Fibroblast of skin of scalp (primary cell): ENCODE results near the gene FUBP1.
A peak's percentile ranks its signal among the peaks of the same experiment; 100 is the strongest.
"Not testable (repeated sequence)": the region's sequence is repeated elsewhere in the genome, so short reads cannot be mapped to it uniquely, and the experiment has no call there.

Experiments
- DNase-seq: peaks from one replicate; pipeline ENCODE4 v3.0.0-alpha.2; 2013

Gene FUBP1

DNA sequence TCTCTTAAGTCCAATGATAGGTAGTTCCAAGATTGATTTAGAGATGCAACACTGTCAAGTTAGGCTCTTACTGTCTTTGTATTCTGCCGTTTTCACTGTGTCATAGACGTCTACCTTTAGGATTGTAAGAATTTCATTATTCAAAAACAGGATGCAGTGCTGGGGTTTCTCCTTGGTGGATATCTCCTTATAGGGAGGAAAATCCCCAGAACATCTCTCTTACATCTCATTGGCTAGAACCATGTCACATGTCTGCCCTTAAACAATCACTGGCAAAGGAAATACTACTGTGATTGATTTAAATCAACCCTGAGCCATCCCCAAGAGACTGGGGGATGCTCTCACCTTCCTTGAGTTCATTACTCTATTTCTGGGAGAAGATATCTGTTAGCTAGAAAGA is 10.9 kb upstream of the FUBP1 start:
- DNase-seq: no peak

DNA sequence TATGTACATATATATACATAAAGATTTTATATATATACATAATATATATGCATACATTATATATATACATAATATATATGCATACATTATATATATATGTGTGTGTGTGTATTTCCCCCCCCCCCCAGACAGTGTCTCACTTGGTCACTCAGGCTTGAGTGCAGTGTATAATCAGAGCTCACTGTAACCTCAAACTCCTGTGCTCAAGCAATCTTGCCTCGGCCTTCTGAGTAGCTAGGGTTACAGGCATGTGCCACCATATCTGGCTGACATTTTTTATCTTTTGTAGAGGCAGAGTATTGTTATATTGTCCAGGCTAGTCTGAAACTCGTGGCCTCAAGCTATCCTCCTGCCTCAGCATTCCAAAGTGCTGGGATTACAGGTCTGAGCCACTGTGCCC is 9.0 kb upstream of the FUBP1 start:
- DNase-seq: no peak

- no peak for DNase-seq
Observed at GRCh38 chr1:77986810-77987209, 7.9 kb upstream of the FUBP1 start.

GRCh38 chr1:77984629-77985028 is 5.8 kb upstream of the FUBP1 start:
- no peak for DNase-seq

DNA sequence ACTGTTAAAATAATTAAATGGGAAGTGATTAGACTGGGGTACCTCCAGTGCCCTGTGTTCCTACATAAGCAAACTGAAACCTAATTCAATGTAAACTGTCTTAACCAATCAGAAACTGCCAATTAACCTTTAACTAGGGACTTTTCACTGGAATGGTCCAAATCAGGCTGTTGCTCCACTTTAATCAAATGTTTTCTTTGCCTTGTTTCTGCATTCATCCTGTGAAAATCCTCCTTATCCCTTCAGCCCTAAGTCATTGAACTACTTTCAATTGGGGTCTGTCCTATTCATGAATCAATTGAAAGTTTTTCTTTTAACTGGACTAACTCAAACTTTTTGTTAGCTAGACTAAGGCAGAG is 5.1 kb upstream of the FUBP1 start:
- no peak for DNase-seq

DNA sequence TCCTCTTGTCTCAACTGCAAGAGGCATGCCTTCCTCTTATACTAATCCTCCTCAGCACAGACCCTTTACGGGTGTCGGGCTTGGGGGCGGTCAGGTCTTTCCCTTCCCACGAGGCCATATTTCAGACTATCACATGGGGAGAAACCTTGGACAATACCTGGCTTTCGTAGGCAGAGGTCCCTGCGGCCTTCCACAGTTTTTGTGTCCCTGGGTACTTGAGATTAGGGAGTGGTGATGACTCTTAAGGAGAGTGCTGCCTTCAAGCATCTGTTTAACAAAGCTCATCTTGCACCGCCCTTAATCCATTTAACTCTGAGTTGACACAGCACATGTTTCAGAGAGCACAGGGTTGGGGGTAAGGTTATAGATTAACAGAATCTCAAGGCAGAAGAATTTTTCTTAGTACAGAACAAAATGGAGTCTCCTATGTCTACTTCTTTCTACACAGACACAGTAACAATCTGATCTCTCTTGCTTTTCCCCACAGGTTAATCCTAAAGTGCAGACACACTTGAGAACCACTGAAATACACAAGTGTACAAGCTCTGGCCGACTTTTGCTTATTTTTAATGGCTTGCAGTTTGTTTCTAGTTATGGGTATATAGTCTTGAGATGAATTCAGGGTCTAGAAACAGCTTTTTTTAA is 4.6 kb upstream of the FUBP1 start:
- not testable (repeated sequence) for DNase-seq

GRCh38 chr1:77978293-77978968 is 441 bp downstream of the FUBP1 start:
- peak; percentile 85 for DNase-seq

- no peak for DNase-seq
Observed at GRCh38 chr1:77977989-77978292, 931 bp downstream of the FUBP1 start.

GRCh38 chr1:77976433-77977076 is 2.3 kb downstream of the FUBP1 start:
- DNase-seq: no peak

DNA sequence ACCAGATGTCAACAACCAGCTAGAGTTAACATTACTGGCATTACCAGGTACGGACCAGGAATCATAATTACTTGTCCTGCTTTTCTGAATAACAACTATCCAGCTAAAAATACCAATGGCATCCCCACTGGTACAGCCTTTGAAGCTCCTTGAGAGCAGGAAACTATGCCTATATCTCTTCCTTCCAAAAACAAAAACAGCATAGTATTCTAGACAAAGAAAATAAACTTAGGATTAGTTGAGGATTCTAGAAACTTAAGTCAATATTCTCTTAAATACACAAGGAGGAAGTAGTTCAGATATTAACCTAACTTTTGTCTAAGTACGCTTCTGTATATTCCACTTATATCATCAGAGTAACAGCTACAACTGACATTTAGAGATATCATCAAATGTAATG is 3.0 kb downstream of the FUBP1 start:
- DNase-seq: no peak

DNA sequence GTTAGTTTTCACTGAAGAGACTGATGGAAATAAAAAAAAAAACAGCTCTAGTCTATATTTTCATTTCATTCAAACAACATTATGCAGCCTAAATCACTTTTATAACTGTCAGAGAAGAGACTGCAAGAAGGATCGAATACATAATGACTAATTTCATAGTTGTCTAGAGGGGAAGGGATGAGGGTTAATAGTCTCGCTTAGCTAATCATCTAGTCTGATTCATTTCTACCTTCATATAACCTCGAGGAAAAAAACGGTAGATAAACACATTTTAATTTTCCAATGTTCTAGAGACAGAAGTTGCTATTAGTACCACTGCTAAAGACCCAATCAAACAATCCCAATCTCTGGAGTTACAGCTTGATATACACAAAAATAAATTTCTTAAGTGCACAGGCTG is 3.5 kb downstream of the FUBP1 start:
- DNase-seq: peak; percentile 32

- DNase-seq: no peak
Observed at GRCh38 chr1:77972080-77972479, 6.8 kb downstream of the FUBP1 start.

DNA sequence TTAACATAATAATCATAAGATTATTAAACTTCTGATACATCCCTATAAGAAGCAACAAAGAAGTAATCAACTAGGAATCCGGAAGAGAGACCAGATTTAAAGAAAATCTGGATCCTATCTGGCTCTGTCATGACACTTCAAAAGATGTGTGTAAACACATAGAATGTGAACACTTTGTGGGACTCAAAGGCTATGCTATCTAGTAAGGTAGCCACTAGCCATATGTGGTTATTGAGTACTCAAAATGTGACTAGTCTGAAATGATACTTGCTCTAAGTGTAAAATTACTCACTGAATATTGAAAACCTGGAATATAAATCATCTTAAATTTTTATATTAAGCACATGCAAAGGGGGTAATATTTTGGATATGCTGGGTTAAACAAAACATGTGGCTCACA is 8.7 kb downstream of the FUBP1 start:
- DNase-seq: peak; percentile 7

DNA sequence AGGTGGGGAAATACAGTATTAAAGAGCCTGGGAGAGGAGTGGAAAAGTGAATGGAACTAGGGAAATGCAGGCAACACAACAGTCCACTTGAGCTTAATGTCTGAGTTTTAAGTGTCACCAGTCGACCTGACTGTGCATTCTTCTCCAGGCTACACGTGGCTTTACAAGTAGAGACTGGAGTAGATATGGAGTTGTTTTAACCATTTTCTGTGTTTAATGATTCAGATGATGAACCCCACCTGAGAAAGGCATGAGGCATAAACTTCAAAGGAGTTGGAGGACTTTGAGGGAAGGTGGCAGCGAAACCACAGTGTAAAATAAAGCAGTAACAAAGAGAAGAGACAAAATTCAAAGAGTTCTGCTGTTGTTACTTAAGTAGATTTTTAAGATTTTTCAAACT is 12.6 kb downstream of the FUBP1 start:
- DNase-seq: no peak

GRCh38 chr1:77961392-77961791 is 17.5 kb downstream of the FUBP1 start:
- no peak for DNase-seq

GRCh38 chr1:77958850-77959249 is 20.0 kb downstream of the FUBP1 start:
- no peak for DNase-seq

DNA sequence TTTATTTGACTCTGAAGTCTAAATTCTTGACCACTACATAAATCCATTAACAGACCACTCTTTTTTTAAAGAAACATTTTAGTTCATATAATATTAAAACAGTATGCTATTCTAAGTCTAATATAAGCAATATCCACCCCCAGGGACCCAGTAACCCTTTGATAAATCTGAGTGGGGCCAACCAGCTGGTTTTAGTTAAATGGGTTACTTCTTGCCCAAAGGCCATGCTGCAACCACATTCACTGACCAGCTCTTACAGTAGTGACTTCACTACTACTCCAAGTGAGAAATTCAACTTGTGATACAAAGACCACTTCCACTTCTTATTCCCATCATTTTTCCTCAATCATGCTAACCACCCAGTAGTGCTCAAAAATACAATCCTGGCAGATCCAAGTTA is 20.5 kb downstream of the FUBP1 start:
- no peak for DNase-seq

- no peak for DNase-seq
Observed at GRCh38 chr1:77956464-77956863, 22.4 kb downstream of the FUBP1 start.

DNA sequence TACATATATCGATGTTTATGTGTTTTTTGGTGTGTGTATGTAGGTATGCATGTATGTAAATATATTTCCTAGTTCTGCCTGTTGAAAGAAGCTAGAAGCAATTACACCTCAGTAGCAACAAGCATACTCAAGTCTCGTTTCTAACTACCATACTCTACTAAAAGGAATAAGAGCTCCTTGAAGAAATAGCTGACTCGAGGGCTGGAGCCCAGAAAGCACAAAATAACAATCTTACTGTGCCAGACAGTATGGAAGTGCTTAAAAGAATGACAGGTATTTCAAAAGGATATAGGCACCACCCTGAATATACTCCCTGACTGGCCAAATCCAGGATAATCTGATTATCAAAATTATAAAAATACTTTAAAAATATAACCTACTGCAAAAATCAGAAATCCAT is 23.2 kb downstream of the FUBP1 start:
- DNase-seq: no peak

DNA sequence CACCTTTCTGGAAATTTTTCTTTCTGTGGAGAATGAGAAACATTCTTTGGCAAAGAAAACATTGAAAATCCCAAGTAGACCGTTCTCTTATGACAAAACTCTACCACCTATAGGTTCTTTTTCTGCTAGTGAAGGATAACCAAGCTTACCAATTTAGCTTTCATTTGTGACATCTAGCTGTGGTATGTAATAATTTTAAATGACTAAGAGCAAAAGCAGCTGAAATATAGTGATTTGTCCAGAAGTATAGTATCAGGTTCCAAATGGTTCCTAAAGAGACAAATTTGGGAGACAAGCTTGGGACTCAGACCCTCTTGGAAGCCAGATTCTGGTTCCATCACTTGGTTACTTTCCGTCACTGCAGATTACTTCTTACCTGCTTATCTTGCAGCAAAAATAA is 24.4 kb downstream of the FUBP1 start:
- peak; percentile 21 for DNase-seq

- DNase-seq: no peak
Observed at GRCh38 chr1:77953907-77954306, 25.0 kb downstream of the FUBP1 start.

DNA sequence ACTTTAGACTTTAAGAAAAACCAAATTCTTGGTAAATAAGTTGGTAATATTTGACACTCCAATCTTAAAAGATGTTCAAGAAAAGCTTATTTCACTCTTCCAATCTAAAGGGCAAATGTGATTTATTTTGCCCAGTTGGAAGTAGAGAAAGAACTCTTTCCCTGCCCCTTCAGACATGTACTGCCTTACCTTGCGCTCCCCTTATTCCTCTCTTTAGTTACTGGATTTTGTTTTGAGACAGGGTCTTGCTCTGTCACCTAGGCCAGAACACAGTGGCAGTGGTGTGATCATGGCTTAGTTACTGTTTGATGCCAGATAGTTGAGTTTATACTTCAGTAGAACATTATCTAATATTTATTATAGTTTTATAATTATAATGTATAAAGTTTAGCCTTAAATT is 27.5 kb downstream of the FUBP1 start:
- DNase-seq: no peak

- DNase-seq: no peak
Observed at GRCh38 chr1:77950873-77951272, 28.0 kb downstream of the FUBP1 start.

DNA sequence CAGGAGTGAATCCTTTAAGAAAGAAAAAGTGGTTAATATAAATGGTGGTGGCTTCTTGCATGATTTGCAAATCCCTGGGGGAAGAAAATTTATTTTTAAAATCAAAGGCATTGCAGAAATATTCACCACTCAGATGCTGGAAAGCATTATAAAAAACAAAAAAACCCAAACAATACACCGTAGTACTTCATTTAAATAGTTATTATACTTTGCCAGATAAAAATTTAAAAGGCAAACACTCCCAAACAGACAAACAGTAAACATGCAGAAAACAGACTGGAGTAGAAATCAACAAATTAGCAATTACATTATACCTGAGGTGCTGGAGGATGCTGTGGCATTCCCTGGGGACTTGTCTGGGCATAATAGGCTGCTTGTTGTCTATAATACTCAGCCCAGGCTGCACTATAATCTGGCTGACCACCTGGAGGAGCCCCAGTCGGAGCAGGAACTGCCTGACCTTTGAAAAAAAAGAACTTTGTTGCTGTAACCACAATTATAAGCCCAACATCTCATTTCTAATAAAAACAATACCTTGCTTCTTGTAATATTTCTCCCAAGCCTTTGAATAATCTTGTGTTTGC is 29.9 kb downstream of the FUBP1 start:
- peak; percentile 42 for DNase-seq
